ENCODE measurements around the gene CPXM2. TPM values are rescaled to one million over a fixed set of nuclear protein-coding genes. Genes with fewer than 3 reads are reported as not detected.

Gene CPXM2
- total RNA-seq, 1 experiment from 2014 or later = not detected

- Histone ChIP-seq H3K9me3 (ENCODE audit: control insufficient read depth, insufficient read depth, low read depth, low read length) (no peaks in the 10 kb centered on the region), H3K4me3 (ENCODE audit: low read depth in 2 of 2, low read length in 2 of 2) (no peak overlapping the region), H3K27me3 (ENCODE audit: control insufficient read depth, insufficient read depth, low read length) (peaks cover 7% of the 10 kb centered on the region), H3K36me3 (ENCODE audit: control insufficient read depth, insufficient read depth, low read length) (no peaks in the 10 kb centered on the region), H3K4me1 (ENCODE audit: control insufficient read depth, insufficient read depth, low read length) (no peaks in the 10 kb centered on the region), H3K27ac (ENCODE audit: low read length) (no peak overlapping the region)
- ChIA-PET POLR2A (no interaction called here), CTCF (no interaction called here)
- in situ Hi-C loops (cut with HindIII; ENCODE audit: low pct_unique_long_range_greater_than_20kb, low sequenced_read_pairs) = no loop called here
- TF ChIP-seq SIN3A (IDR thresholded peaks at IDR 0.05; ENCODE audit: borderline replicate concordance, insufficient read depth, low read depth, low read length) (no peak), POLR2AphosphoS5 (IDR thresholded peaks at IDR 0.05; ENCODE audit: low read depth, low read length) (no peak), CTCF (IDR thresholded peaks at IDR 0.05) (no peak), REST (IDR thresholded peaks at IDR 0.05; ENCODE audit: insufficient read depth in 1 of 2, low read depth in 2 of 2, low read length in 1 of 2) (no peak), TCF7L2 (IDR thresholded peaks at IDR 0.05; ENCODE audit: low read depth, low read length) (no peak)
- DNase-seq (ENCODE audit: low read depth, low spot score) (no peak), ATAC-seq (no peak)
- no TSS peak for BruUV-seq (replicated peaks)
- intact Hi-C loops (cut with micrococcal nuclease; ENCODE audit: unreplicated experiment) = no loop called here
Observed at GRCh38 chr10:123890226-123890625, 1.4 kb downstream of the CPXM2 start.

GRCh38 chr10:123889821-123890220 is 1.8 kb downstream of the CPXM2 start:
- ATAC-seq (no peak), DNase-seq (ENCODE audit: low read depth, low spot score) (no peak)
- Histone ChIP-seq H3K9me3 (ENCODE audit: control insufficient read depth, insufficient read depth, low read depth, low read length) (no peaks in the 10 kb centered on the region), H3K27ac (ENCODE audit: low read length) (no peak overlapping the region), H3K4me1 (ENCODE audit: control insufficient read depth, insufficient read depth, low read length) (no peaks in the 10 kb centered on the region), H3K27me3 (ENCODE audit: control insufficient read depth, insufficient read depth, low read length) (peaks cover 7% of the 10 kb centered on the region), H3K36me3 (ENCODE audit: control insufficient read depth, insufficient read depth, low read length) (no peaks in the 10 kb centered on the region), H3K4me3 (ENCODE audit: low read depth in 2 of 2, low read length in 2 of 2) (no peak overlapping the region)
- intact Hi-C loops (cut with micrococcal nuclease; ENCODE audit: unreplicated experiment) = no loop called here
- in situ Hi-C loops (cut with HindIII; ENCODE audit: low pct_unique_long_range_greater_than_20kb, low sequenced_read_pairs) = no loop called here
- BruUV-seq (replicated peaks) = no TSS peak
- CTCF ChIA-PET = no interaction called here
- POLR2A ChIA-PET = no interaction called here
- no peak for TF ChIP-seq CTCF (IDR thresholded peaks at IDR 0.05)
- TF ChIP-seq POLR2AphosphoS5 (IDR thresholded peaks at IDR 0.05; ENCODE audit: low read depth, low read length) = no peak
- no peak for TF ChIP-seq REST (IDR thresholded peaks at IDR 0.05; ENCODE audit: insufficient read depth in 1 of 2, low read depth in 2 of 2, low read length in 1 of 2)
- no peak for TF ChIP-seq TCF7L2 (IDR thresholded peaks at IDR 0.05; ENCODE audit: low read depth, low read length)
- TF ChIP-seq SIN3A (IDR thresholded peaks at IDR 0.05; ENCODE audit: borderline replicate concordance, insufficient read depth, low read depth, low read length) = no peak

All from Panc1 (cell line).